Neural cell (in vitro differentiated cells): ENCODE results near the gene NUTM2E. TPM values are rescaled to one million over a fixed set of nuclear protein-coding genes. Genes with fewer than 3 reads are reported as not detected.
"Not testable (repeated sequence)": the region's sequence is repeated elsewhere in the genome, so short reads cannot be mapped to it uniquely, and the experiment has no call there.

Experiments used
- H2AFZ ChIP-seq: fragments of 200-600, 300-800 bp; sonication (generic), shearing (Covaris generic); 2 replicates; pipeline ENCODE4 v1.6.0; 2014; ENCODE audit warnings: low read depth, mild to moderate bottlenecking, antibody characterized with exemption, low read length, moderate library complexity
- H3F3A ChIP-seq: fragments of 200-600 bp; shearing (Covaris generic); 2 replicates; pipeline ENCODE4 v1.6.1; 2016; ENCODE audit warnings: mild to moderate bottlenecking, moderate library complexity, mixed read lengths, antibody characterized with exemption, low read length; ENCODE audit not compliant: insufficient read depth, poor library complexity, severe bottlenecking
- H3K27ac ChIP-seq: fragments of 200-600, 300-800 bp; sonication (generic), shearing (Covaris generic); 2 replicates; pipeline ENCODE4 v1.5.1; 2014; ENCODE audit warnings: mild to moderate bottlenecking, low read length, moderate library complexity
- H3K27me3 ChIP-seq: fragments of 300-800, 200-600 bp; sonication (generic), shearing (Covaris generic); 2 replicates; pipeline ENCODE4 v1.6.0; 2014; ENCODE audit warnings: mild to moderate bottlenecking, low read depth, low read length, moderate library complexity; ENCODE audit not compliant: insufficient read depth
- H3K36me3 ChIP-seq: fragments of 300-800, 200-600 bp; sonication (generic), shearing (Covaris generic); 2 replicates; pipeline ENCODE4 v1.5.1; 2014; ENCODE audit warnings: mild to moderate bottlenecking, antibody characterized with exemption, low read length, moderate library complexity; ENCODE audit not compliant: insufficient read depth
- H3K4me2 ChIP-seq: fragments of 300-800, 200-600 bp; sonication (generic), shearing (Covaris generic); 2 replicates; pipeline ENCODE4 v1.6.0; 2014; ENCODE audit warnings: mild to moderate bottlenecking, low read length
- H3K4me3 ChIP-seq: fragments of 300-800, 200-600 bp; sonication (generic), shearing (Covaris generic); 2 replicates; pipeline ENCODE4 v1.5.1; 2014; ENCODE audit warnings: mild to moderate bottlenecking, low read length, moderate library complexity
- H3K79me2 ChIP-seq: fragments of 200-600 bp; shearing (Covaris generic); replicated peaks from 2 replicates; pipeline ENCODE4 v1.6.0; 2014; ENCODE audit warnings: mild to moderate bottlenecking, low read length, moderate library complexity; ENCODE audit not compliant: insufficient read depth
- H3K9ac ChIP-seq: fragments of 300-800, 200-600 bp; sonication (generic), shearing (Covaris generic); 2 replicates; pipeline ENCODE4 v1.6.1; 2016; ENCODE audit warnings: mild to moderate bottlenecking, low read length, mixed read lengths
- H3K9me2 ChIP-seq: fragments of 200-600 bp; shearing (Covaris generic); 2 replicates; pipeline ENCODE4 v1.6.1; 2016; ENCODE audit warnings: mild to moderate bottlenecking, low read length, mixed read lengths; ENCODE audit not compliant: insufficient read depth
- H3K9me3 ChIP-seq: fragments of 200-600, 300-800 bp; sonication (generic), shearing (Covaris generic); 2 replicates; pipeline ENCODE4 v1.6.1; 2016; ENCODE audit warnings: mild to moderate bottlenecking, mixed run types, low read length, moderate library complexity, mixed read lengths
- H4K20me1 ChIP-seq: fragments of 200-600 bp; shearing (Covaris generic); 2 replicates; pipeline ENCODE4 v1.6.1; 2016; ENCODE audit warnings: mild to moderate bottlenecking, mixed run types; ENCODE audit not compliant: insufficient read depth
- polyA plus RNA-seq: library from polyadenylated mRNA; depleted of rRNA; stranded (reverse); fragments of >200 nt; gene quantifications from 2 replicates; pipeline ENCODE4 v1.2.3, GENCODE V29; 2014

The NUTM2E gene
- polyA plus RNA-seq, 1 donor from 2014 or later, result 0.40 TPM

DNA sequence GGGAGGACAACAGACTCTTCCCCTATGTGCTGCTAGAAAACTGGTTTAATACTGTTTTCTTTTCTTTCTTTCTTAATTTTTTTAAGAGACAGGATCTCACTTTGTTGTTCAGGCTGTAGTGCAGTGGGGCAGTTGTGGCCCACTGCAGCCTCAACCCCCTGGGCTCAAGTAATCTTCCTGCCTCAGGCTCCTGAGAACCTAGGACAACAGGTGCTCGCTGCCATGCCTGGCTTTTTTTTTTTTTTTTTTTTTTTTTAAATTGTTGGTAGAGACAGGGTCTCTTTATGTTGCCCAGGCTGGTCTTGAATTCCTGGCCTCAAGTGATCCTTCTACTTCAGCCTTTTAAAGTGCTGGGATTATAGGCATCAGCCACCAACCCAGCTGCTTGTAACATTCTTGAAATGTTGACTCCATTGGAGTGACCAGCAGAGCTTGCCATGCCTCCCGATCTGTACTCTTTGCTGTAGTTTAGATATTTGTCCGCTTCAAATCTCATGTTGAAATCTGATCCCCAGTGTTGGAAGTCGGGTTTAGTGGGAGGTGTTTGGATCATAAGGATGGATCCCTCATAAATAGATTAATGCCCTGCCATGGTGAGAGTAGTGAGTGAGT lies 34.5 kb upstream of the NUTM2E start:
- not testable (repeated sequence) for H3K9me2 ChIP-seq, H3K36me3 ChIP-seq, H4K20me1 ChIP-seq, H3K9ac ChIP-seq, H2AFZ ChIP-seq, H3K4me3 ChIP-seq, H3K9me3 ChIP-seq, H3K27me3 ChIP-seq, H3F3A ChIP-seq, H3K79me2 ChIP-seq, H3K4me2 ChIP-seq, H3K27ac ChIP-seq

DNA sequence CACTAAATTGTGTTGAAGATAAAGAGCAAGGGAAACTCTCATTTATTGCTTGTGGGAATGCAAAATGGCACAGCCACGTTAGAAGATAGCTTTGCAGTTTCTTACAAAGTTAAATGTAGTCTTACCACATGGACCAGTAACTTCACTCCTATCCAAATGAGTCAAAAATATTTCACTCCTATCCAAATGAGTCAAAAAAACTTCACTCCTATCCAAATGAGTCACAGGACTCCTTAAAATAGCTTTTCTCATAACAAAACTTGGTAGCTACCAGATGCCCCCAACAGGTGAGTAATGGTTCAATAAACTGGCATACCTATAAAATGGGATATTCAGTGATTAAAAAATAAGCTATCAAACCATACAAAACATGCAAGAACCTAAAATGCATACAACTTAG lies 27.2 kb upstream of the NUTM2E start:
- not testable (repeated sequence) for H3K27me3 ChIP-seq, H3K4me3 ChIP-seq, H3K9me3 ChIP-seq, H3F3A ChIP-seq, H3K9me2 ChIP-seq, H3K79me2 ChIP-seq, H2AFZ ChIP-seq, H3K27ac ChIP-seq, H4K20me1 ChIP-seq, H3K9ac ChIP-seq, H3K4me2 ChIP-seq, H3K36me3 ChIP-seq

DNA sequence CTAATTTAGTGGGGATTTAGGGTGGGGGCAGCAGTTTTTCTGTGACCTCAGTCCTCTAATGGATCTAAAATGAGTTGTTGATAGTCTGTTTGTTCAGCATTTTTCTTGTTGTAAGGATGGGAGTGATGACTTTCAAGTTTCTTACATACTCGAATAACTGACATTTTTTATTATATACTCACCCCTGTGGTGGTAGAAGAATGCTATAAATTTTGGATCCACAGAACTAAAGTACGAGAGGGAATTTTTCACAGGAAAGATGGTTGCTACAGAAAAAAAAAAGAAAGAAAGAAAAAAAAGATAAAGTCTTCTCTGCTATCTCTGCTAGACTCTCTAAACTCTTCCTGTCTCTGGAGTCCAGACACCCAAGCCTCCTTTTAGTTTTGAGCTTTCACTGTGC lies 20.7 kb upstream of the NUTM2E start:
- H3K4me2 ChIP-seq, H3K27me3 ChIP-seq, H3K4me3 ChIP-seq, H3K9me2 ChIP-seq, H3K27ac ChIP-seq, H2AFZ ChIP-seq, H3K79me2 ChIP-seq, H4K20me1 ChIP-seq, H3K9ac ChIP-seq, H3K9me3 ChIP-seq, H3F3A ChIP-seq, H3K36me3 ChIP-seq: not testable (repeated sequence)

DNA sequence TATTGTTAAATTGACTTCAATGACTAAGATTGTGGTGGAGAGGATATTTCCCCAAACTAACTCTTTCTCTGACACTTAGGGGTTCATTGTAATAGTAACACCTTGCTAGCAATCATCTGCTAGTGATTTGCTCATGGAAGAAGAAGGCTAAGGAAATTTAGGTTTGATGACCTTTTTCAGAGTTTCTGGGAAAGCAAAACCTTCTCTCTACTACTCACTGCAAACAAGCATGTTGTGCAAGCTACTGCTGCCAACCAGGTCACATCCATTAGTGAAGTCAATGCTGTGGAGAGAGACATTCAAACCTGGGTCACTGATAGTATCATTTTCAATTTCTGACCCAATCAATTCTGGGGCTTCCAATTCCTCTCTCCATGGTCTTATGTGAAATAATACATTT lies 14.6 kb upstream of the NUTM2E start:
- not testable (repeated sequence) for H3K27me3 ChIP-seq, H4K20me1 ChIP-seq, H3K79me2 ChIP-seq, H3F3A ChIP-seq, H3K9me3 ChIP-seq, H3K4me2 ChIP-seq, H3K27ac ChIP-seq, H3K9me2 ChIP-seq, H3K4me3 ChIP-seq, H3K36me3 ChIP-seq, H3K9ac ChIP-seq, H2AFZ ChIP-seq

DNA sequence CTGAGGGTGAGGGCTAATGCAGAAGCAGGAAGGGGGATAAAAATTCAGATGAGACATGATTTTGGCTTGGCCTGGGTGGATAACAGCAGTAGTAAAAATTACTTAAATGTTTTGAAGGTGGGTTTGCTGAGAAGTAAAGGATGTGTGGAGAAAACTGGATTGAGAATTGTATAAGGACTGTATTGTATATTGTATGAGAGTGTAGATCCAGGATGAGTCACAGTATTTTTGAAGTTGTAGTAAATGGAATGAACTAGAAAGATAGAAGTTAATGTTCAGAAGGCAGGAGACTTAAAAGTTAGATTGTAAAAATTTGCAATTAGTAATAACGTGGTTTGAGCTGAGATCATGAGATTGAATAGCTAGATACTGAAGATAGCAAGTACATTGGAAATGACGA lies 10.2 kb upstream of the NUTM2E start:
- not testable (repeated sequence) for H3K27me3 ChIP-seq, H3K27ac ChIP-seq, H3K79me2 ChIP-seq, H3K9me2 ChIP-seq, H4K20me1 ChIP-seq, H3K4me3 ChIP-seq, H3K9ac ChIP-seq, H3K9me3 ChIP-seq, H3K4me2 ChIP-seq, H3K36me3 ChIP-seq, H3F3A ChIP-seq, H2AFZ ChIP-seq

DNA sequence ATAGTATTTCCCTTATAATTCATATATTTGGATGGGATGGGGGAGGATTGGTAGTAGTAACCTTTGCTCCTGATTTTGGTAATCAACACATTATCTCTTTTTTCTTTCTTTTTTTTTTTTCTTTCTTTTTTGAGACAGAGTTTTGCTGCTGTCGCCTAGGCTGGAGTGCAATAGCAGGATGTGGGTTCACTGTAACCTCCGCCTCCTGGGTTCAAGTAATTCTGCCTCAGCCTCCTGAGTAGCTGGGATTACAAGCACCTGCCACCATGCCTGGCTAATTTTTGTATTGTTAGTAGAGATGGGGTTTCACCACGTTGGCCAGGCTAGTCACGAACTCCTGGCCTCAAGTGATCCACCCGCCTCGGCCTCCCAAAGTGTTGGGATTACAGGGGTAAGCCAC lies 3.2 kb upstream of the NUTM2E start:
- not testable (repeated sequence) for H3K9me3 ChIP-seq, H3K9me2 ChIP-seq, H3K9ac ChIP-seq, H3K27me3 ChIP-seq, H4K20me1 ChIP-seq, H3K27ac ChIP-seq, H3K36me3 ChIP-seq, H3K4me2 ChIP-seq, H3F3A ChIP-seq, H2AFZ ChIP-seq, H3K4me3 ChIP-seq, H3K79me2 ChIP-seq

DNA sequence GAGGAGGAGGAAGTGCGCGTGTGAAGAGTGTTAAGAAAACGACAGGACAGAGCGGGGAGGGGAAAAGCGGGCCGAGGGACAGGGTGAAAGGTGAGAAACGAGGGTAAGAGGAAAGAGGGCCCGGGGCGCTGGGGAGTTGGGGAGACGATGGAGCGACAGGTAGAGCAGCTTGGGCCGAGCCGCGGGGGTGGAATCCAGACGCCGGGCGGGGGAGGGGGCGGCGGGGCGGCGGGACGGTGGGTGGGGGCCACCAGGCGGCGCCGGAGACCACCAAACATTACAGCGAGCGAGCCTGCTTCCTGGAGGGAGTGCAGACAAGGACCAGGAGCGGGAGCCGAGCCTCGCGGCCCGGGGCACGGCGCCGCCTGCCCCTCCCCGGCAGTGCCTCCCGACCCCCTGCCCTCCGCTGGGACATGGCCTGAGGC lies 940 bp upstream of the NUTM2E start:
- H3K27ac ChIP-seq, H3K9me2 ChIP-seq, H3K36me3 ChIP-seq, H3K79me2 ChIP-seq, H4K20me1 ChIP-seq, H3K9me3 ChIP-seq, H3K4me2 ChIP-seq, H2AFZ ChIP-seq, H3K27me3 ChIP-seq, H3F3A ChIP-seq: not testable (repeated sequence)
- H3K9ac ChIP-seq, result peak overlapping the region; percentile 69
- H3K4me3 ChIP-seq, result peak overlapping the region; percentile 52

DNA sequence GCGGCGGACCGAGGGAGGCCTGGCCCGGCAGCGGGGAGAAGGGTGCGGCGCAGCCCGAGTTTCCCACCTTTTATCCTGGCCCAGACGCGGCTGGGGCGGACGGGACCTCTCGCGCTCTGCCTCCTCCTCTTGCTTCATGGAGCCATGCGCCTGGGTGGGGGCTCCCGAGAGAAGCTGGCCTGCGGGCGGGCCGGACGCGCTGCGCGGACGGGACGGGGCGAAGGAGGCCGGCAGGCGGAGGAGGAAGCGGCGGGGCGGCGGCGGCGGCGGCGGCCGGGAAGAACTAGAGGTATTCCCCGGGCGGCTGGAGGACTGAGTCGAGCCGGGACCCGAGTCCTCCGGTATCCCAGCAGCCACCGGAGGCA lies 426 bp upstream of the NUTM2E start:
- not testable (repeated sequence) for H3K27me3 ChIP-seq, H3F3A ChIP-seq, H3K79me2 ChIP-seq, H3K36me3 ChIP-seq, H3K9me3 ChIP-seq, H3K4me2 ChIP-seq, H3K9me2 ChIP-seq, H2AFZ ChIP-seq, H4K20me1 ChIP-seq
- H3K27ac ChIP-seq, result peak overlapping the region; percentile 39
- peak overlapping the region; percentile 69 for H3K9ac ChIP-seq
- H3K4me3 ChIP-seq, result peak overlapping the region; percentile 65
